KMS-11 (cell line): ENCODE measurements around the gene FLACC1.

ENCODE experiments used
- H2AFZ ChIP-seq: fragments of 200-600 bp; sonication (generic); 2 replicates; pipeline ENCODE4 v1.6.1; 2016; ENCODE audit warnings: antibody characterized with exemption, mixed run types, low read depth
- H3K27ac ChIP-seq: fragments of 200-600 bp; sonication (generic); 2 replicates; pipeline ENCODE4 v1.6.1; 2016; ENCODE audit warnings: mild to moderate bottlenecking, mixed run types
- H3K27me3 ChIP-seq: fragments of 200-600 bp; sonication (generic); 2 replicates; pipeline ENCODE4 v1.6.1; 2017; ENCODE audit warnings: mild to moderate bottlenecking, low read depth, mixed run types, moderate library complexity; ENCODE audit not compliant: insufficient read depth
- H3K36me3 ChIP-seq: fragments of 200-600 bp; sonication (generic); 2 replicates; pipeline ENCODE4 v1.6.1; 2017; ENCODE audit warnings: mild to moderate bottlenecking, mixed run types; ENCODE audit not compliant: insufficient read depth
- H3K4me1 ChIP-seq: fragments of 200-600 bp; sonication (generic); 2 replicates; pipeline ENCODE4 v1.6.1; 2016; ENCODE audit warnings: mild to moderate bottlenecking, low read depth, mixed run types; ENCODE audit not compliant: poor library complexity, severe bottlenecking
- H3K4me2 ChIP-seq: fragments of 200-600 bp; sonication (generic); 2 replicates; pipeline ENCODE4 v1.7.0; 2016; ENCODE audit warnings: mild to moderate bottlenecking, mixed run types
- H3K4me3 ChIP-seq: fragments of 200-600 bp; sonication (generic); IDR thresholded peaks from 2 replicates; pipeline ENCODE4 v1.6.1; 2017; ENCODE audit warnings: low read depth, low read length, mixed read lengths; ENCODE audit not compliant: insufficient read depth
- H3K79me2 ChIP-seq: fragments of 200-600 bp; sonication (generic); 2 replicates; pipeline ENCODE4 v1.6.1; 2016; ENCODE audit warnings: low read depth, mixed run types; ENCODE audit not compliant: insufficient read depth
- H3K9ac ChIP-seq: fragments of 200-600 bp; sonication (generic); 2 replicates; pipeline ENCODE4 v1.6.1; 2016; ENCODE audit warnings: mild to moderate bottlenecking, mixed run types
- H4K20me1 ChIP-seq: fragments of 200-600 bp; sonication (generic); 2 replicates; pipeline ENCODE4 v1.6.1; 2016; ENCODE audit warnings: mild to moderate bottlenecking, mixed run types; ENCODE audit not compliant: insufficient read depth
- CTCF ChIP-seq: fragments of 200-600 bp; sonication (generic); conservative IDR thresholded peaks from 2 replicates; pipeline ENCODE4 v1.6.1; 2017; ENCODE audit warnings: low read depth, mild to moderate bottlenecking, antibody characterized with exemption, low read length, moderate library complexity, mixed read lengths

Gene FLACC1

GRCh38 chr2:201358684-201359083 is 1.5 kb upstream of the FLACC1 start:
- Histone ChIP-seq H2AFZ (no peak overlapping the region), H3K4me2 (no peak overlapping the region), H4K20me1 (no peaks in the 10 kb centered on the region), H3K27me3 (no peaks in the 10 kb centered on the region), H3K4me1 (peaks cover 4% of the 10 kb centered on the region), H3K79me2 (no peaks in the 10 kb centered on the region), H3K9ac (no peak overlapping the region), H3K36me3 (no peaks in the 10 kb centered on the region), H3K4me3 (no peak overlapping the region), H3K27ac (no peak overlapping the region)
- TF ChIP-seq CTCF: no peak

DNA sequence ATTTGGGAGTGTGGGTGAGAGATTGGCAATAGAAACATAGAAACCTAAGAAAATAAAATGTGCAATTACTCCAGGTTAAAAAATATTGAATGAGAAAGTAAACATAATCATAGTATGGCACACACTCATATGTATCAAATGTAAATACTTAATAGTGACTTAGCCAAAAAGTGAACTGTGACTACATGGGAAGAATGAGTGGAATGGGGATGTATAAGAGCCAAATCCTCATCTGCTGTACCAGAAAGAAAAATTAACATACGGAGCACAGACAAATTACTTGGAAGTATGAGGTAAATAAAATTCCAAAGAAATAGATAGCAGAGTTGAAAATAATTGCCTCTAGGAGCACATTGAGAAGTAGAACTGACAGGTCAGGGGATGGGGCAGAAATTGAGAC is 4.0 kb downstream of the FLACC1 start:
- H3K4me1 ChIP-seq: no peaks in the 10 kb centered on the region
- H3K4me2 ChIP-seq: no peak overlapping the region
- no peak overlapping the region for H2AFZ ChIP-seq
- no peaks in the 10 kb centered on the region for H3K36me3 ChIP-seq
- H3K4me3 ChIP-seq: no peak overlapping the region
- no peak overlapping the region for H3K9ac ChIP-seq
- TF ChIP-seq CTCF: no peak
- H4K20me1 ChIP-seq: no peaks in the 10 kb centered on the region
- no peaks in the 10 kb centered on the region for H3K79me2 ChIP-seq
- H3K27me3 ChIP-seq: no peaks in the 10 kb centered on the region
- no peak overlapping the region for H3K27ac ChIP-seq

DNA sequence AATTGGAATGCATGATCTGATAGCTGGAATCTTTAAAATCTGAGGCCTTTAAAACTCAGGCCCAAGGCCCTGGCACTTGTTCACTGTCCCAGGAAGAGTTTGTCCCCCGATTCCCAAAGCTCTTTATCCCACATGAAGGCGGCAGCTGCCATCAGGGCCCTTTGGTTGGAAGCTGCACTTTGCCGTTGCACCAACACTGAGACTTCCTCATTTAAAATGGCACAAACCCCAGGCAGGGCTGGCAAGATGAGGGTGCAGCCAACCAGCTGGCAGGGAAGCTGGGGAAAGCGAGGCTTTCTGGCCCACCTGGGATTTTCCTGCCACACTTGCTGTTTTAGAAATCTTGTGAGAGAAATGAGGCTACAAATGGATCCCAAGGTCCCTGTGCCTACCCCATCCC is 6.3 kb downstream of the FLACC1 start:
- Histone ChIP-seq H3K4me1 (peaks cover under 1% of the 10 kb centered on the region), H3K27me3 (no peaks in the 10 kb centered on the region), H3K79me2 (no peaks in the 10 kb centered on the region), H3K9ac (no peak overlapping the region), H3K36me3 (no peaks in the 10 kb centered on the region), H3K27ac (no peak overlapping the region), H3K4me2 (no peak overlapping the region), H2AFZ (no peak overlapping the region), H4K20me1 (no peaks in the 10 kb centered on the region), H3K4me3 (no peak overlapping the region)
- TF ChIP-seq CTCF: no peak

DNA sequence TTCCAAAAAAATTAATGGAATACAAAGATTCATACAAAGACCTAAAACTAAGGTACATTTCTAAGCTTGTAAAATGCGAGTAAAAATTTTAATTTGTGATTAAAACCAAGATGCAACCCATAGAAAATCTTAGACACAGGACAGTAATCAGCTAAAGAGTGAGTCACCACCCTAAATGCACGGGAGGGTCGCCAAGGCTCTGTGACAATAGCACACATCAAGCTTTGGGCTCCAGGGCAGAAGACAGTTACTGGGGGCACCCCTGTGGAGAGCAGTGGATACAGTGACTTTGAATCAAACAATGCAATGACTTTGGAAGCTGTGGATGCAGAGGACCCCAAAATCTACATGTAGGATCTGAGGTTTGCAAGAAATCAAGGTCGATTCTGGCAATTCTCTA is 7.5 kb downstream of the FLACC1 start:
- H3K36me3 ChIP-seq: no peaks in the 10 kb centered on the region
- no peaks in the 10 kb centered on the region for H3K27me3 ChIP-seq
- H3K4me1 ChIP-seq: peaks cover 13% of the 10 kb centered on the region
- no peak overlapping the region for H3K9ac ChIP-seq
- H3K79me2 ChIP-seq: no peaks in the 10 kb centered on the region
- no peaks in the 10 kb centered on the region for H4K20me1 ChIP-seq
- no peak overlapping the region for H2AFZ ChIP-seq
- no peak overlapping the region for H3K27ac ChIP-seq
- H3K4me2 ChIP-seq: no peak overlapping the region
- no peak for TF ChIP-seq CTCF
- H3K4me3 ChIP-seq: no peak overlapping the region

DNA sequence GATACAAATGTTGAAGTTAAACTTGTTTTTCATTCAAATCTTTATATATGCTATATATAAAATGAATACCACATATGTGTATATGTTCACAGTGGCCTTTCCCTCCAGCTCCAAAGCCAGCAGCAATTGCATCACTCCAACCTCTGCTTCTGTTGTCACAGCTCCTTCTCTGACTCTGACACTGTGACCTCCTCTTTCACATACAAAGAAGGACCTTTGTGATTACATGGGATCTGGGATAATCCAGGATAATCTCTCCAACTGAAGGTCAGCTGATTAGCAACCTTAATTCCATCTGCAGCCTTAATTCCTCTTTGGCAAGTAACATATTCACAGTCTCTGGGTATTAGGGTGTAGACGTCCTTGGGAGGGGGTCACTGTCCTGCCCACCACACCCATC is 8.4 kb downstream of the FLACC1 start:
- H3K79me2 ChIP-seq: no peaks in the 10 kb centered on the region
- H2AFZ ChIP-seq: no peak overlapping the region
- no peaks in the 10 kb centered on the region for H4K20me1 ChIP-seq
- no peaks in the 10 kb centered on the region for H3K36me3 ChIP-seq
- H3K27me3 ChIP-seq: no peaks in the 10 kb centered on the region
- no peak overlapping the region for H3K4me2 ChIP-seq
- no peak overlapping the region for H3K4me3 ChIP-seq
- H3K27ac ChIP-seq: no peak overlapping the region
- TF ChIP-seq CTCF: no peak
- H3K9ac ChIP-seq: no peak overlapping the region
- H3K4me1 ChIP-seq: peaks cover 21% of the 10 kb centered on the region
